HepG2 (cell line): ENCODE results near the gene STX7. TPM values are rescaled to one million over a fixed set of nuclear protein-coding genes. Genes with fewer than 3 reads are reported as not detected.

Experiments
- ATAC-seq: fragments of 200-7000 bp; cut with Tn5 transposase; 3 replicates; pipeline ENCODE4 v1.9.1; 2020; ENCODE audit warnings: mild to moderate bottlenecking, moderate library complexity
- BruUV-seq: library from RNA; stranded (reverse); fragments of 400-500 nt; replicated peaks from 2 replicates; lab custom pipeline; 2021; lab: Mats Ljungman, UMichigan
- CTCF ChIA-PET: fragments of 300-600 bp; formaldehyde crosslinking; extraction: SDS; loops from one replicate; lab custom pipeline; 2021; ENCODE audit warnings: low total read pairs, inconsistent platforms, low intra/inter-chr PET ratio; lab: Yijun Ruan, JAX
- POLR2A ChIA-PET: fragments of 350-600 bp; sonication (Branson Sonifier 250); formaldehyde crosslinking; loops from one replicate; lab custom pipeline; 2020; ENCODE audit warnings: antibody characterized with exemption, inconsistent platforms; lab: Yijun Ruan, JAX
- DNase-seq: peaks from one replicate; pipeline ENCODE4 v3.0.0-alpha.2; 2015; ENCODE audit warnings: low spot score
- FAIRE-seq: peaks from 3 replicates; lab custom pipeline; 2011; peaks lifted over from hg19 to GRCh38; lab: Jason Lieb, UNC
- H2AFZ ChIP-seq: one replicate; pipeline ENCODE4 v1.6.1; 2011; ENCODE audit warnings: low read length, inconsistent platforms
- H3K27ac ChIP-seq: fragments of 300-600 bp; 3 replicates; pipeline ENCODE4 v1.8.0; 2011; ENCODE audit warnings: mixed run types, mild to moderate bottlenecking, mixed read lengths, low read length, inconsistent platforms; ENCODE audit not compliant: insufficient read depth; ENCODE audit errors: extremely low read length
- H3K27me3 ChIP-seq, 2 experiments: fragments of 200-600 bp in 1 of 2; 2 replicates in 1 of 2; 3 replicates in 1 of 2; pipeline versions ENCODE4 v1.6.0 to v1.8.0; 2011; ENCODE audit warnings: low read length in 2 of 2, mild to moderate bottlenecking in 2 of 2, moderate library complexity in 2 of 2, inconsistent platforms in 1 of 2; ENCODE audit not compliant: insufficient read depth in 2 of 2, control insufficient read depth in 1 of 2
- H3K36me3 ChIP-seq, 2 experiments: fragments of 200-600 bp in 1 of 2; replicated peaks in 1 of 2; 2 replicates in 1 of 2; 3 replicates in 1 of 2; pipeline versions ENCODE4 v1.5.1 to v1.8.0; 2011; ENCODE audit warnings: low read length in 2 of 2, inconsistent platforms in 1 of 2; ENCODE audit not compliant: insufficient read depth in 2 of 2, control insufficient read depth in 1 of 2
- H3K4me1 ChIP-seq: 2 replicates; pipeline ENCODE4 v1.5.1; 2012; ENCODE audit warnings: low read length, inconsistent platforms; ENCODE audit not compliant: insufficient read depth
- H3K4me2 ChIP-seq: 2 replicates; pipeline ENCODE4 v1.6.0; 2011; ENCODE audit warnings: low read depth, low read length, inconsistent platforms
- H3K4me3 ChIP-seq, 3 experiments: fragments of 200-600 bp in 1 of 3; sonication (generic), shearing (Covaris generic) in 1 of 3; replicated peaks in 1 of 3; 2 replicates each; pipeline ENCODE4 v1.5.1; 2011 to 2016; ENCODE audit warnings: low read length in 3 of 3, inconsistent platforms in 2 of 3, low read depth in 2 of 3, mild to moderate bottlenecking in 2 of 3, control low read depth in 1 of 3, mixed read lengths in 1 of 3; ENCODE audit not compliant: insufficient read depth in 1 of 3
- H3K79me2 ChIP-seq: one replicate; pipeline ENCODE4 v1.6.1; 2011; ENCODE audit warnings: low read length, inconsistent platforms; ENCODE audit not compliant: insufficient read depth
- H3K9ac ChIP-seq: 2 replicates; pipeline ENCODE4 v1.6.0; 2011; ENCODE audit warnings: mild to moderate bottlenecking, low read depth, low read length, inconsistent platforms; ENCODE audit not compliant: insufficient read depth
- H3K9me3 ChIP-seq: 2 replicates; pipeline ENCODE4 v1.5.1; 2012; ENCODE audit warnings: mild to moderate bottlenecking, low read length
- H4K20me1 ChIP-seq: 2 replicates; pipeline ENCODE4 v1.6.0; 2011; ENCODE audit warnings: inconsistent platforms, mild to moderate bottlenecking, low read length, moderate library complexity; ENCODE audit not compliant: insufficient read depth
- CHD4 ChIP-seq: fragments of 200-600 bp; sonication (generic); IDR thresholded peaks from 2 replicates; pipeline ENCODE4 v1.7.0; 2017; ENCODE audit warnings: mild to moderate bottlenecking, low read length, borderline replicate concordance
- DR1 ChIP-seq: sonication (generic); formaldehyde crosslinking; IDR thresholded peaks from 2 replicates; pipeline ENCODE4 v1.8.0; 2021; ENCODE audit warnings: mild to moderate bottlenecking, missing genetic modification reagents, inconsistent platforms
- HMG20A ChIP-seq: IDR thresholded peaks from 2 replicates; pipeline ENCODE4 v1.6.1; 2016; ENCODE audit warnings: borderline replicate concordance
- MZF1 ChIP-seq: sonication (generic); formaldehyde crosslinking; IDR thresholded peaks from 2 replicates; pipeline ENCODE4 v1.8.1; 2023; ENCODE audit warnings: mild to moderate bottlenecking, missing genetic modification reagents, borderline replicate concordance
- ZBTB7A ChIP-seq: sonication (generic); formaldehyde crosslinking; IDR thresholded peaks from 2 replicates; pipeline ENCODE4 v1.8.0; 2022; ENCODE audit warnings: mild to moderate bottlenecking, missing genetic modification reagents
- ZNF317 ChIP-seq: sonication (generic); formaldehyde crosslinking; IDR thresholded peaks from 2 replicates; pipeline ENCODE4 v1.5.0; 2020; ENCODE audit warnings: mild to moderate bottlenecking, missing genetic modification reagents
- ZNF746 ChIP-seq: sonication (generic); formaldehyde crosslinking; IDR thresholded peaks from 2 replicates; pipeline ENCODE4 v1.8.0; 2022; ENCODE audit warnings: mild to moderate bottlenecking, missing genetic modification reagents
- ZNF816 ChIP-seq: sonication (generic); formaldehyde crosslinking; IDR thresholded peaks from 2 replicates; pipeline ENCODE4 v1.8.0; 2022; ENCODE audit warnings: missing genetic modification reagents, mild to moderate bottlenecking, borderline replicate concordance
- ZNF839 ChIP-seq: sonication (generic); formaldehyde crosslinking; IDR thresholded peaks from 2 replicates; pipeline ENCODE4 v1.4.0; 2020; ENCODE audit warnings: missing genetic modification reagents, mild to moderate bottlenecking, borderline replicate concordance
- ZSCAN22 ChIP-seq: sonication (generic); formaldehyde crosslinking; IDR thresholded peaks from 2 replicates; pipeline ENCODE4 v1.4.0; 2020; ENCODE audit warnings: mild to moderate bottlenecking, missing genetic modification reagents
- WGBS: methylation state at CpG from one replicate; pipeline ENCODE4 v1.1.6; 2017; ENCODE audit warnings: low lambda C conversion rate; 5-methylcytosine and 5-hydroxymethylcytosine counted together
- in situ Hi-C: cut with HindIII; loops from 2 replicates; pipeline ENCODE4 v1.10.0; 2017; ENCODE audit warnings: low pct_unique_long_range_greater_than_20kb; ENCODE audit not compliant: extremely low pct_ligation_motif_present
- intact Hi-C: fragments of 100-400 bp; cut with micrococcal nuclease; formaldehyde crosslinking; loops from one replicate; pipeline ENCODE4 v1.10.0; 2022; ENCODE audit not compliant: unreplicated experiment
- polyA plus RNA-seq, 8 experiments: library from polyadenylated mRNA; depleted of rRNA in 3 of 8; stranded (reverse) in 7 of 8; unstranded in 1 of 8; fragments of >200 nt; fragmentation: Illumina TruSeq in 4 of 8; extraction: Trizol in 4 of 8; gene quantifications; 2 replicates each; pipeline versions ENCODE4 v1.2.1 to v1.2.3, GENCODE V29; 2011 to 2016; ENCODE audit warnings: low read depth in 4 of 8, missing spikeins in 1 of 8, mixed read lengths in 1 of 8; ENCODE audit not compliant: insufficient read depth in 1 of 8
- total RNA-seq, 5 experiments: library from RNA; depleted of rRNA; stranded (reverse); fragments of >200 nt; fragmentation: Illumina TruSeq; extraction: Trizol; gene quantifications; 2 replicates each; pipeline ENCODE4 v1.2.3, GENCODE V29; 2016; ENCODE audit warnings: low read depth in 1 of 5
- TF ChIP-seq, protein P1 (sequence below): IDR thresholded peaks from 2 replicates; pipeline ENCODE4 v1.6.1; 2016
- TF ChIP-seq, protein P2 (sequence below): sonication (generic); formaldehyde crosslinking; IDR thresholded peaks from 2 replicates; pipeline ENCODE4 v1.4.0; 2020; ENCODE audit warnings: mild to moderate bottlenecking, missing genetic modification reagents
- TF ChIP-seq, protein P3 (sequence below): sonication (generic); formaldehyde crosslinking; IDR thresholded peaks from 2 replicates; pipeline ENCODE4 v1.5.0; 2020; ENCODE audit warnings: mild to moderate bottlenecking, missing genetic modification reagents, borderline replicate concordance

Gene STX7
- total and polyA plus RNA-seq, 2 of the 13 experiments (the other 11 are each of a cell fraction or from before 2014, with no cell fraction given), result 28.0 to 34.7 TPM

DNA sequence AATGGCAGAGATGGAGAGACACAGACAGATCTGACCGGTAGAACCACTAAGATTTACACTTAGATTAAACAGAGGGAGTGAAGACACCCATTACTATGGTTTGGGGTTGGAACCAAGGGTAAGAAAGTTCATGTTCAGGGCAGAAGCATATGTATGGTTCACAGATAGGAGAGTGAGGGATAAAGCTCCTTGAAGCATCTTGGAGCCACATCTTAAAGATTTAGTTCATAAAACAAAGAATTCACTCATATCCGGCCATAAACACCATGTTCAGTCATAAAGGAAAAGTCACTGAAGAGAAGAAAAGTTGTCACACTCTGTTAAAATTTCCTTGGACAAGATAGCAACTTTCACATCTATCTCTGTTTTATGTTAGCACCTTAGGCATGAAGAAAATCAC lies 18.0 kb downstream of the STX7 start:
- no peak for FAIRE-seq
- CTCF ChIA-PET, result no interaction called here
- H3K4me1 ChIP-seq, result peaks cover 6% of the 10 kb centered on the region; the same call in 1 of the 2 replicates
- DNase-seq, result no peak
- H3K27me3 ChIP-seq, result no peaks in the 10 kb centered on the region
- no peaks in the 10 kb centered on the region for H3K9me3 ChIP-seq
- no peak overlapping the region for H3K4me3 ChIP-seq
- no peak overlapping the region for H3K27ac ChIP-seq
- BruUV-seq, result no TSS peak
- peaks cover 3% of the 10 kb centered on the region for H3K79me2 ChIP-seq
- peaks cover 8 to 29% of the 10 kb centered on the region in 2 experiments for H3K36me3 ChIP-seq
- TF ChIP-seq, protein P1, sequence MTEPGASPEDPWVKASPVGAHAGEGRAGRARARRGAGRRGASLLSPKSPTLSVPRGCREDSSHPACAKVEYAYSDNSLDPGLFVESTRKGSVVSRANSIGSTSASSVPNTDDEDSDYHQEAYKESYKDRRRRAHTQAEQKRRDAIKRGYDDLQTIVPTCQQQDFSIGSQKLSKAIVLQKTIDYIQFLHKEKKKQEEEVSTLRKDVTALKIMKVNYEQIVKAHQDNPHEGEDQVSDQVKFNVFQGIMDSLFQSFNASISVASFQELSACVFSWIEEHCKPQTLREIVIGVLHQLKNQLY (CRISPR knock-in tag), result no peak
- TF ChIP-seq DR1 (CRISPR knock-in tag) (no peak), ZNF839 (CRISPR knock-in tag) (no peak), ZNF816 (CRISPR knock-in tag) (no peak), CHD4 (no peak), HMG20A (CRISPR knock-in tag) (no peak), MZF1 (no peak), ZBTB7A (CRISPR knock-in tag) (no peak), ZSCAN22 (no peak), ZNF317 (CRISPR knock-in tag) (no peak), ZNF746 (CRISPR knock-in tag) (no peak)
- TF ChIP-seq, protein P2, sequence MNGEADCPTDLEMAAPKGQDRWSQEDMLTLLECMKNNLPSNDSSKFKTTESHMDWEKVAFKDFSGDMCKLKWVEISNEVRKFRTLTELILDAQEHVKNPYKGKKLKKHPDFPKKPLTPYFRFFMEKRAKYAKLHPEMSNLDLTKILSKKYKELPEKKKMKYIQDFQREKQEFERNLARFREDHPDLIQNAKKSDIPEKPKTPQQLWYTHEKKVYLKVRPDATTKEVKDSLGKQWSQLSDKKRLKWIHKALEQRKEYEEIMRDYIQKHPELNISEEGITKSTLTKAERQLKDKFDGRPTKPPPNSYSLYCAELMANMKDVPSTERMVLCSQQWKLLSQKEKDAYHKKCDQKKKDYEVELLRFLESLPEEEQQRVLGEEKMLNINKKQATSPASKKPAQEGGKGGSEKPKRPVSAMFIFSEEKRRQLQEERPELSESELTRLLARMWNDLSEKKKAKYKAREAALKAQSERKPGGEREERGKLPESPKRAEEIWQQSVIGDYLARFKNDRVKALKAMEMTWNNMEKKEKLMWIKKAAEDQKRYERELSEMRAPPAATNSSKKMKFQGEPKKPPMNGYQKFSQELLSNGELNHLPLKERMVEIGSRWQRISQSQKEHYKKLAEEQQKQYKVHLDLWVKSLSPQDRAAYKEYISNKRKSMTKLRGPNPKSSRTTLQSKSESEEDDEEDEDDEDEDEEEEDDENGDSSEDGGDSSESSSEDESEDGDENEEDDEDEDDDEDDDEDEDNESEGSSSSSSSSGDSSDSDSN, result no peak
- TF ChIP-seq, protein P3, sequence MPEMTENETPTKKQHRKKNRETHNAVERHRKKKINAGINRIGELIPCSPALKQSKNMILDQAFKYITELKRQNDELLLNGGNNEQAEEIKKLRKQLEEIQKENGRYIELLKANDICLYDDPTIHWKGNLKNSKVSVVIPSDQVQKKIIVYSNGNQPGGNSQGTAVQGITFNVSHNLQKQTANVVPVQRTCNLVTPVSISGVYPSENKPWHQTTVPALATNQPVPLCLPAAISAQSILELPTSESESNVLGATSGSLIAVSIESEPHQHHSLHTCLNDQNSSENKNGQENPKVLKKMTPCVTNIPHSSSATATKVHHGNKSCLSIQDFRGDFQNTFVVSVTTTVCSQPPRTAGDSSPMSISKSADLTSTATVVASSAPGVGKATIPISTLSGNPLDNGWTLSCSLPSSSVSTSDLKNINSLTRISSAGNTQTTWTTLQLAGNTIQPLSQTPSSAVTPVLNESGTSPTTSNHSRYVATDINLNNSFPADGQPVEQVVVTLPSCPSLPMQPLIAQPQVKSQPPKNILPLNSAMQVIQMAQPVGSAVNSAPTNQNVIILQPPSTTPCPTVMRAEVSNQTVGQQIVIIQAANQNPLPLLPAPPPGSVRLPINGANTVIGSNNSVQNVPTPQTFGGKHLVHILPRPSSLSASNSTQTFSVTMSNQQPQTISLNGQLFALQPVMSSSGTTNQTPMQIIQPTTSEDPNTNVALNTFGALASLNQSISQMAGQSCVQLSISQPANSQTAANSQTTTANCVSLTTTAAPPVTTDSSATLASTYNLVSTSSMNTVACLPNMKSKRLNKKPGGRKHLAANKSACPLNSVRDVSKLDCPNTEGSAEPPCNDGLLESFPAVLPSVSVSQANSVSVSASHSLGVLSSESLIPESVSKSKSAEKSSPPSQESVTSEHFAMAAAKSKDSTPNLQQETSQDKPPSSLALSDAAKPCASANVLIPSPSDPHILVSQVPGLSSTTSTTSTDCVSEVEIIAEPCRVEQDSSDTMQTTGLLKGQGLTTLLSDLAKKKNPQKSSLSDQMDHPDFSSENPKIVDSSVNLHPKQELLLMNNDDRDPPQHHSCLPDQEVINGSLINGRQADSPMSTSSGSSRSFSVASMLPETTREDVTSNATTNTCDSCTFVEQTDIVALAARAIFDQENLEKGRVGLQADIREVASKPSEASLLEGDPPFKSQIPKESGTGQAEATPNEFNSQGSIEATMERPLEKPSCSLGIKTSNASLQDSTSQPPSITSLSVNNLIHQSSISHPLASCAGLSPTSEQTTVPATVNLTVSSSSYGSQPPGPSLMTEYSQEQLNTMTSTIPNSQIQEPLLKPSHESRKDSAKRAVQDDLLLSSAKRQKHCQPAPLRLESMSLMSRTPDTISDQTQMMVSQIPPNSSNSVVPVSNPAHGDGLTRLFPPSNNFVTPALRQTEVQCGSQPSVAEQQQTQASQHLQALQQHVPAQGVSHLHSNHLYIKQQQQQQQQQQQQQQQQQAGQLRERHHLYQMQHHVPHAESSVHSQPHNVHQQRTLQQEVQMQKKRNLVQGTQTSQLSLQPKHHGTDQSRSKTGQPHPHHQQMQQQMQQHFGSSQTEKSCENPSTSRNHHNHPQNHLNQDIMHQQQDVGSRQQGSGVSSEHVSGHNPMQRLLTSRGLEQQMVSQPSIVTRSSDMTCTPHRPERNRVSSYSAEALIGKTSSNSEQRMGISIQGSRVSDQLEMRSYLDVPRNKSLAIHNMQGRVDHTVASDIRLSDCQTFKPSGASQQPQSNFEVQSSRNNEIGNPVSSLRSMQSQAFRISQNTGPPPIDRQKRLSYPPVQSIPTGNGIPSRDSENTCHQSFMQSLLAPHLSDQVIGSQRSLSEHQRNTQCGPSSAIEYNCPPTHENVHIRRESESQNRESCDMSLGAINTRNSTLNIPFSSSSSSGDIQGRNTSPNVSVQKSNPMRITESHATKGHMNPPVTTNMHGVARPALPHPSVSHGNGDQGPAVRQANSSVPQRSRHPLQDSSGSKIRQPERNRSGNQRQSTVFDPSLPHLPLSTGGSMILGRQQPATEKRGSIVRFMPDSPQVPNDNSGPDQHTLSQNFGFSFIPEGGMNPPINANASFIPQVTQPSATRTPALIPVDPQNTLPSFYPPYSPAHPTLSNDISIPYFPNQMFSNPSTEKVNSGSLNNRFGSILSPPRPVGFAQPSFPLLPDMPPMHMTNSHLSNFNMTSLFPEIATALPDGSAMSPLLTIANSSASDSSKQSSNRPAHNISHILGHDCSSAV (CRISPR knock-in tag), result no peak
- intact Hi-C loops (no loop called here), in situ Hi-C loops (no loop called here)
- WGBS, result 90% methylated on average over 2 of the region's 2 CpGs
- H4K20me1 ChIP-seq, result 0 out of 2 replicates have a peak, but pooled peaks cover 3% of the 10 kb centered on the region
- POLR2A ChIA-PET, result interaction anchor here (0.5 kb wide), 1 partner anchor 317 kb away, joined by 3 read pairs; no protein-coding TSS in a partner anchor
- H3K4me2 ChIP-seq, result no peak overlapping the region
- ATAC-seq, result no peak
- H3K9ac ChIP-seq, result no peak overlapping the region
- H2AFZ ChIP-seq, result no peak overlapping the region
